Measurements from ENCODE around the gene PTMS. TPM values are rescaled to one million over a fixed set of nuclear protein-coding genes. Genes with fewer than 3 reads are reported as not detected.

Gene PTMS
- total and polyA plus RNA-seq, 9 of the 15 experiments (the other 6 are each of a cell fraction or from before 2014, with no cell fraction given): 5.1 to 287 (median 78.5) TPM

DNA sequence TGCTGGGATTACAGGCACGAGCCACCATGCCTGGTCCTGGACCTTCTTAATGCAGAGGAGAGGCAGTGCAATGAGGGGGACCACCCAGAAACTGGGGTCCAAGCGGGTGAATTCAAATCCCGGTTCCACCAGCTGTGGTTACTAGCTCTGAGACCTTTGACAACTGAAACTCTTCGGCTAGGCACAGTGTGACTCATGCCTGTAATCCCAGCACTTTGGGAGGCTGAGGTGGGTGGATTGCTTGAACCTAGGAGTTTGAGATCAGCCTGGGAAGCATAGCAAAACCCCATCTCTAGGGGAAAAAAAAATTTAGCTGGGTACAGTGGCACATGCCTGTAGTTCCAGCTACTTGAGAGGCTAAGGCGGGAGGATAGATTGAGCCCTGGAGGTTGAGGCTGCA, 18.1 kb downstream of the PTMS start (continued):
- no peak for TF ChIP-seq FOXM1 (IDR thresholded peaks at IDR 0.05; ENCODE audit: low read depth)
- TF ChIP-seq FOXM1 (CRISPR knock-in tag; IDR thresholded peaks at IDR 0.05; ENCODE audit: low read depth): no peak

DNA sequence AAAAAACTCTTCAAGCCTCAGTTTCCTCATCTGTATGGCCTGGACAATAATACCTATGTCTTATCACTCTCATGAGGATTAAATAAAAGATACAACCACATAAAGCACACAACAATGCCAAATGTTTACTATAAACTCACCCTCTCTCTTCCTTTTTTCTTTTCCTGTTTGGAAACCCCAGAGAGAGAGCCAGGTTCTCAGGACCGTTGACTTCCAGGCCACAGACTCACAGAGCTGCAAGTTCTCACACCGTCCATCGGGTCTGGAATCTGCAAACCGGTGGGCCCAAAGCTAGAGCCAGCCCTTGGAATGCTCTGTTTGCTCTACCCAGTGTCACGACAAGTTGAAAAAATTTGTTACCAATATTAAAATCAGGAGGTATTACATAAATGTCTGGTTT, 18.6 kb downstream of the PTMS start:
- peaks cover 4 to 5% of the 10 kb centered on the region in 2 experiments; a peak in 2 of 5 replicates for H3K4me1 ChIP-seq (replicated peaks in 1 of 2; ENCODE audit: control insufficient read depth in 2 of 2, insufficient read depth in 2 of 2, low read length in 2 of 2)
- WGBS (ENCODE audit: insufficient coverage, low coverage, missing lambda C conversion rate): 65% methylated on average over 2 of the region's 5 CpGs
- ChIA-PET CTCF (ENCODE audit: low intra/inter-chr PET ratio) (no interaction called here), POLR2A (no interaction called here)
- no peaks in the 10 kb centered on the region for H3K36me3 ChIP-seq (ENCODE audit: control insufficient read depth, insufficient read depth, low read length)
- no peak for ATAC-seq
- H3K27me3 ChIP-seq (ENCODE audit: control insufficient read depth in 2 of 2, insufficient read depth in 2 of 2, low read length in 2 of 2): no peaks in the 10 kb centered on the region
- no peaks in the 10 kb centered on the region for H3K79me2 ChIP-seq (ENCODE audit: control insufficient read depth, insufficient read depth, low read length)
- no peaks in the 10 kb centered on the region for H4K20me1 ChIP-seq (replicated peaks; ENCODE audit: control insufficient read depth, insufficient read depth, low read length)
- no peak overlapping the region for H3K9ac ChIP-seq (ENCODE audit: insufficient read depth in 1 of 2, low read depth in 2 of 2, low read length in 2 of 2)
- no peak overlapping the region for H3K27ac ChIP-seq (ENCODE audit: extremely low read depth, low read depth, low read length)
- no peak for FAIRE-seq
- H2AFZ ChIP-seq (ENCODE audit: low read depth, low read length): no peak overlapping the region
- DNase-seq (ENCODE audit: extremely low read depth in 1 of 4, low spot score in 3 of 4): no peak
- no peak overlapping the region for H3K4me3 ChIP-seq
- H3K9me3 ChIP-seq (replicated peaks; ENCODE audit: control insufficient read depth, insufficient read depth, low read depth, low read length): no peaks in the 10 kb centered on the region
- BruUV-seq (replicated peaks): no TSS peak
- in situ Hi-C loops (cut with MboI) (no loop called here), intact Hi-C loops (cut with micrococcal nuclease) (no loop called here)
- H3K4me2 ChIP-seq (ENCODE audit: insufficient read depth, low read length): no peak overlapping the region
- no peaks in the 10 kb centered on the region for H3K9me1 ChIP-seq (ENCODE audit: control insufficient read depth, insufficient read depth, low read length)
- no peak for TF ChIP-seq SUPT5H (IDR thresholded peaks at IDR 0.05)
- no peak for TF ChIP-seq TSC22D4 (tag; IDR thresholded peaks at IDR 0.05)
- TF ChIP-seq, protein P1, sequence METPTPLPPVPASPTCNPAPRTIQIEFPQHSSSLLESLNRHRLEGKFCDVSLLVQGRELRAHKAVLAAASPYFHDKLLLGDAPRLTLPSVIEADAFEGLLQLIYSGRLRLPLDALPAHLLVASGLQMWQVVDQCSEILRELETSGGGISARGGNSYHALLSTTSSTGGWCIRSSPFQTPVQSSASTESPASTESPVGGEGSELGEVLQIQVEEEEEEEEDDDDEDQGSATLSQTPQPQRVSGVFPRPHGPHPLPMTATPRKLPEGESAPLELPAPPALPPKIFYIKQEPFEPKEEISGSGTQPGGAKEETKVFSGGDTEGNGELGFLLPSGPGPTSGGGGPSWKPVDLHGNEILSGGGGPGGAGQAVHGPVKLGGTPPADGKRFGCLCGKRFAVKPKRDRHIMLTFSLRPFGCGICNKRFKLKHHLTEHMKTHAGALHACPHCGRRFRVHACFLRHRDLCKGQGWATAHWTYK (CRISPR knock-in tag; IDR thresholded peaks at IDR 0.05): no peak
- TF ChIP-seq TAF7 (tag; IDR thresholded peaks at IDR 0.05): no peak
- TF ChIP-seq HNRNPK (IDR thresholded peaks at IDR 0.05; ENCODE audit: low read depth, low read length, poor library complexity, severe bottlenecking): no peak
- TF ChIP-seq, protein P2, sequence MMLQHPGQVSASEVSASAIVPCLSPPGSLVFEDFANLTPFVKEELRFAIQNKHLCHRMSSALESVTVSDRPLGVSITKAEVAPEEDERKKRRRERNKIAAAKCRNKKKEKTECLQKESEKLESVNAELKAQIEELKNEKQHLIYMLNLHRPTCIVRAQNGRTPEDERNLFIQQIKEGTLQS (IDR thresholded peaks at IDR 0.05): no peak
- TF ChIP-seq, protein P2 (CRISPR knock-in tag; conservative IDR thresholded peaks at IDR 0.05): no peak
- no peak for TF ChIP-seq ZNF174 (CRISPR knock-in tag; IDR thresholded peaks at IDR 0.05)

Data from K562 (cell line).